H1 (cell line): ENCODE results near the gene PEX5L. TPM values are rescaled to one million over a fixed set of nuclear protein-coding genes. Genes with fewer than 3 reads are reported as not detected.

Experiments
- CTCF ChIA-PET: fragments of 300-600 bp; sonication (Branson Sonifier 250); formaldehyde crosslinking; loops from one replicate; lab custom pipeline; 2021; ENCODE audit not compliant: partially characterized antibody; lab: Charles Lee
- POLR2A ChIA-PET: fragments of 300-600 bp; sonication (Branson Sonifier 250); formaldehyde crosslinking; loops from one replicate; lab custom pipeline; 2021; ENCODE audit warnings: inconsistent platforms; ENCODE audit not compliant: partially characterized antibody; lab: Charles Lee
- DNase-seq, 2 experiments: peaks; one replicate each; pipeline versions ENCODE4 v3.0.0 to v3.0.0-alpha.2; 2010 to 2022; ENCODE audit warnings: low spot score in 2 of 2, low read depth in 1 of 2, mixed read lengths in 1 of 2
- FAIRE-seq: peaks from 2 replicates; lab custom pipeline; 2011; peaks lifted over from hg19 to GRCh38; lab: Jason Lieb, UNC
- H2AFZ ChIP-seq: 2 replicates; pipeline ENCODE4 v1.8.1; 2012; ENCODE audit warnings: low read length, inconsistent platforms
- H2AK5ac ChIP-seq: 2 replicates; pipeline ENCODE4 v1.6.1; 2013; ENCODE audit warnings: low read depth, low read length
- H2BK120ac ChIP-seq: replicated peaks from 2 replicates; pipeline ENCODE3; 2013; ENCODE audit warnings: low read depth, low read length, inconsistent platforms
- H2BK12ac ChIP-seq: 2 replicates; pipeline ENCODE4 v1.6.1; 2013; ENCODE audit warnings: low read depth, low read length
- H2BK15ac ChIP-seq: 2 replicates; pipeline ENCODE4 v1.6.1; 2013; ENCODE audit warnings: low read length
- H2BK20ac ChIP-seq: 2 replicates; pipeline ENCODE4 v1.6.1; 2013; ENCODE audit warnings: low read length
- H2BK5ac ChIP-seq: 2 replicates; pipeline ENCODE4 v1.6.1; 2013; ENCODE audit warnings: low read depth, low read length
- H3K14ac ChIP-seq: 2 replicates; pipeline ENCODE4 v1.6.1; 2013; ENCODE audit warnings: inconsistent platforms; ENCODE audit not compliant: insufficient read length
- H3K18ac ChIP-seq: 2 replicates; pipeline ENCODE4 v1.6.1; 2013; ENCODE audit warnings: low read length; ENCODE audit errors: extremely low read depth
- H3K23ac ChIP-seq: 2 replicates; pipeline ENCODE4 v1.6.1; 2013; ENCODE audit warnings: inconsistent platforms; ENCODE audit not compliant: insufficient read length
- H3K23me2 ChIP-seq: 2 replicates; pipeline ENCODE4 v1.6.1; 2013; ENCODE audit warnings: low read depth, low read length
- H3K27ac ChIP-seq: 2 replicates; pipeline ENCODE4 v1.6.1; 2011; ENCODE audit warnings: low read depth, low read length, inconsistent platforms
- H3K27me3 ChIP-seq, 4 experiments: replicated peaks in 1 of 4; 1 replicate in 1 of 4; 2 replicates in 3 of 4; pipeline versions ENCODE4 v1.6.1 to v1.8.1; 2011 to 2013; ENCODE audit warnings: low read length in 3 of 4, mild to moderate bottlenecking in 3 of 4, inconsistent platforms in 2 of 4, mixed read lengths in 2 of 4, moderate library complexity in 1 of 4; ENCODE audit not compliant: control insufficient read depth in 3 of 4, insufficient read depth in 3 of 4; ENCODE audit errors: extremely low read depth in 1 of 4
- H3K36me3 ChIP-seq, 4 experiments: 2 replicates each; pipeline versions ENCODE4 v1.6.1 to v1.8.1; 2011 to 2013; ENCODE audit warnings: mild to moderate bottlenecking in 4 of 4, low read length in 3 of 4, moderate library complexity in 2 of 4, control low read depth in 1 of 4, inconsistent platforms in 1 of 4; ENCODE audit not compliant: insufficient read depth in 4 of 4, control insufficient read depth in 2 of 4
- H3K4ac ChIP-seq: replicated peaks from 2 replicates; pipeline ENCODE3; 2013; ENCODE audit warnings: low read length, low read depth, mixed read lengths, inconsistent platforms; ENCODE audit not compliant: insufficient read length
- H3K4me1 ChIP-seq, 4 experiments: replicated peaks in 1 of 4; 1 replicate in 1 of 4; 2 replicates in 3 of 4; pipeline versions ENCODE4 v1.6.1 to v1.8.1; 2011 to 2013; ENCODE audit warnings: low read length in 3 of 4, inconsistent platforms in 2 of 4, mixed read lengths in 1 of 4; ENCODE audit not compliant: insufficient read depth in 4 of 4, control insufficient read depth in 3 of 4
- H3K4me2 ChIP-seq, 2 experiments: 2 replicates each; pipeline versions ENCODE4 v1.6.1 to v1.8.1; 2011 to 2013; ENCODE audit warnings: low read depth in 2 of 2, low read length in 2 of 2, control low read depth in 1 of 2, inconsistent platforms in 1 of 2, mild to moderate bottlenecking in 1 of 2; ENCODE audit not compliant: insufficient read depth in 1 of 2
- H3K4me3 ChIP-seq, 4 experiments: fragments of 200-600, 300-600 bp in 1 of 4; sonication (generic), shearing (Covaris generic), sonication (Bioruptor Twin) in 1 of 4; 2 replicates each; pipeline versions ENCODE4 v1.5.1 to v1.8.1; 2011 to 2016; ENCODE audit warnings: low read length in 4 of 4, low read depth in 3 of 4, control low read depth in 2 of 4, inconsistent platforms in 2 of 4, mild to moderate bottlenecking in 2 of 4, mixed read lengths in 1 of 4, moderate library complexity in 1 of 4; ENCODE audit not compliant: insufficient read depth in 2 of 4; ENCODE audit errors: extremely low read depth in 1 of 4
- H3K56ac ChIP-seq: replicated peaks from 2 replicates; pipeline ENCODE3; 2013; ENCODE audit warnings: low read depth, mild to moderate bottlenecking, mixed read lengths, low read length, inconsistent platforms; ENCODE audit not compliant: insufficient read length
- H3K79me1 ChIP-seq: 2 replicates; pipeline ENCODE4 v1.6.1; 2013; ENCODE audit warnings: low read depth, low read length, control low read depth
- H3K79me2 ChIP-seq, 2 experiments: 2 replicates each; pipeline versions ENCODE4 v1.6.1 to v1.8.1; 2012 to 2013; ENCODE audit warnings: low read length in 2 of 2, mild to moderate bottlenecking in 2 of 2, inconsistent platforms in 1 of 2; ENCODE audit not compliant: insufficient read depth in 2 of 2, control insufficient read depth in 1 of 2
- H3K9ac ChIP-seq, 4 experiments: replicated peaks in 1 of 4; 1 replicate in 1 of 4; 2 replicates in 3 of 4; pipeline versions ENCODE4 v1.6.1 to v1.8.1; 2011 to 2013; ENCODE audit warnings: low read depth in 3 of 4, low read length in 3 of 4, control low read depth in 2 of 4, mild to moderate bottlenecking in 2 of 4, moderate library complexity in 2 of 4, inconsistent platforms in 1 of 4; ENCODE audit errors: extremely low read depth in 1 of 4
- H3K9me3 ChIP-seq, 2 experiments: 2 replicates each; pipeline versions ENCODE4 v1.6.1 to v1.8.1; 2012 to 2013; ENCODE audit warnings: mild to moderate bottlenecking in 2 of 2, moderate library complexity in 2 of 2, control low read depth in 1 of 2, inconsistent platforms in 1 of 2, low read depth in 1 of 2, low read length in 1 of 2, mixed read lengths in 1 of 2; ENCODE audit not compliant: insufficient read depth in 2 of 2
- H4K20me1 ChIP-seq, 2 experiments: replicated peaks in 1 of 2; 2 replicates each; pipeline versions ENCODE3 to v1.8.1; 2011 to 2013; ENCODE audit warnings: inconsistent platforms in 2 of 2, low read length in 2 of 2, mild to moderate bottlenecking in 1 of 2; ENCODE audit not compliant: insufficient read depth in 2 of 2, control insufficient read depth in 1 of 2
- H4K5ac ChIP-seq: 2 replicates; pipeline ENCODE4 v1.6.1; 2013; ENCODE audit warnings: low read length, low read depth, mixed read lengths, inconsistent platforms; ENCODE audit not compliant: insufficient read length
- H4K8ac ChIP-seq: 2 replicates; pipeline ENCODE4 v1.8.0; 2013; ENCODE audit warnings: mild to moderate bottlenecking, moderate library complexity, low read length, inconsistent platforms; ENCODE audit not compliant: insufficient read depth; ENCODE audit errors: extremely low read depth
- H4K91ac ChIP-seq: replicated peaks from 2 replicates; pipeline ENCODE3; 2013; ENCODE audit warnings: low read length, mixed read lengths, inconsistent platforms; ENCODE audit not compliant: insufficient read length
- EZH2 ChIP-seq: fragments of 200-600 bp; sonication (generic); IDR thresholded peaks from 2 replicates; pipeline ENCODE4 v1.7.1; 2012; ENCODE audit warnings: low read depth, mild to moderate bottlenecking, moderate library complexity, low read length, inconsistent platforms; ENCODE audit not compliant: severe bottlenecking
- RAD21 ChIP-seq, 2 experiments: IDR thresholded peaks in 1 of 2; conservative IDR thresholded peaks in 1 of 2; 2 replicates each; pipeline ENCODE4 v1.6.1; 2011; ENCODE audit warnings: low read depth in 2 of 2, low read length in 2 of 2, improper control_type of control experiment in 1 of 2, inconsistent platforms in 1 of 2, mild to moderate bottlenecking in 1 of 2, moderate library complexity in 1 of 2
- WGBS, 2 experiments: shearing (Covaris generic) in 1 of 2; methylation state at CpG; one replicate each; pipeline versions ENCODE4 v1.1.6 to v1.1.7; 2013 to 2015; ENCODE audit warnings: low lambda C conversion rate in 2 of 2, mixed read lengths in 2 of 2, inconsistent platforms in 1 of 2, low coverage in 1 of 2, missing lambda C conversion rate in 1 of 2; ENCODE audit not compliant: insufficient replicate concordance in 2 of 2, insufficient coverage in 1 of 2, insufficient read length in 1 of 2; ENCODE audit errors: extremely low coverage in 1 of 2, missing lambda C conversion rate in 1 of 2; 5-methylcytosine and 5-hydroxymethylcytosine counted together
- polyA plus RNA-seq, 7 experiments: library from polyadenylated mRNA; depleted of rRNA in 3 of 7; stranded (reverse) in 5 of 7; unstranded in 2 of 7; fragments of >200 nt in 5 of 7; fragments of 200-250 nt in 2 of 7; gene quantifications; 1 replicate in 5 of 7; 2 replicates in 1 of 7; 4 replicates in 1 of 7; pipeline versions ENCODE4 v1.2.1 to v1.2.3, GENCODE V29; 2011 to 2013; ENCODE audit warnings: missing spikeins in 2 of 7, mixed read lengths in 2 of 7
- total RNA-seq: library from RNA; stranded (reverse); fragmentation: NEBNext Ultra II Directional; extraction: Animal tissue kit (Norgen Biotek cat#: 25700); gene quantifications from 2 replicates; pipeline ENCODE4 v1.2.1, GENCODE V29; 2021
- TF ChIP-seq, protein P1 (sequence below), 3 experiments: IDR thresholded peaks; 1 replicate in 2 of 3; 2 replicates in 1 of 3; pipeline versions ENCODE4 v1.5.1 to v1.6.1; 2011; ENCODE audit warnings: low read length in 3 of 3, mild to moderate bottlenecking in 3 of 3, inconsistent platforms in 2 of 3, low read depth in 1 of 3, moderate library complexity in 1 of 3; ENCODE audit not compliant: insufficient read depth in 1 of 3; ENCODE audit errors: control extremely low read depth in 1 of 3

Gene PEX5L
- total and polyA plus RNA-seq, 2 of the 8 experiments (the other 6 are each of a cell fraction or from before 2014, with no cell fraction given) = 0.80 to 4.2 TPM

DNA sequence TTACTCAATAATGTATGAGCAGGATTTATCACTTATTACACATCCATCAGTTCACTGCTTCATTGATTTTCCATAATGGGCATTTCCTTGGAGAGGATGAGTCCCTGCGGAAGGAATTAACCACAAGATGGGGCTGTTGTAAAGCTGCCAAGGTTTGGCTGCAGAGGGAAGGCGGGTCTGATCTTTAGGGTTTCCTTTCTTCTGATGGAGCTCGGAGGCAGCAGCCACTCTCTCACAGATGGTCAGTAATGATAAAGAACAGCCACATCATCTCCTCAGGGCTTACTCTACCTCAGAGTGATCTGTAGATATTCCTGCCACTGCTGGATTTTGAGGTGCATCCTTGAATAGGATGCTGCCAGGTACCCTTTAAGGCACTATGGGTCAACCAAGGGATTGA, 268.7 kb downstream of the PEX5L start:
- ChIA-PET CTCF (interaction anchor here (0.6 to 2.3 kb wide), 32 partner anchors 10 to 910 kb away, joined by 3 to 16 read pairs (median 4); partner anchors contain the start of gene TTC14), POLR2A (no interaction called here)
- Histone ChIP-seq H4K8ac (no peak overlapping the region), H3K36me3 (peaks cover 3 to 22% (median 14%) of the 10 kb centered on the region in 4 experiments; a peak in 6 of 8 replicates), H3K14ac (no peak overlapping the region), H2BK12ac (no peak overlapping the region), H3K23ac (no peak overlapping the region), H3K23me2 (no peaks in the 10 kb centered on the region), H3K27me3 (no peaks in the 10 kb centered on the region), H3K4me1 (peaks cover 1 to 13% (median 3%) of the 10 kb centered on the region in 4 experiments; a peak in 6 of 7 replicates), H3K4me3 (no peak overlapping the region), H2BK15ac (no peak overlapping the region), H3K4me2 (no peak overlapping the region), H3K56ac (no peak overlapping the region), H4K20me1 (no peaks in the 10 kb centered on the region), H2BK5ac (no peak overlapping the region), H2AFZ (no peak overlapping the region), H4K5ac (no peak overlapping the region), H2BK120ac (no peak overlapping the region), H3K27ac (no peak overlapping the region), H3K79me1 (no peaks in the 10 kb centered on the region), H4K91ac (no peak overlapping the region), H3K9me3 (no peaks in the 10 kb centered on the region), H3K18ac (no peak overlapping the region), H2AK5ac (no peak overlapping the region), H2BK20ac (no peak overlapping the region), H3K9ac (no peak overlapping the region), H3K79me2 (no peaks in the 10 kb centered on the region), H3K4ac (no peak overlapping the region)
- 52% methylated on average over 3 of the region's 3 CpGs; no CpG with 5 or more reads in 1 of the 2 experiments for WGBS, 2 experiments
- TF ChIP-seq EZH2 (no peak), RAD21 (IDR thresholded peaks at IDR 0.05 in 1 of 2, conservative IDR thresholded peaks at IDR 0.05 in 1 of 2; ENCODE audit: low read depth in 2 of 2, low read length in 2 of 2) (peak; percentile 84 to 87)
- TF ChIP-seq, protein P1, sequence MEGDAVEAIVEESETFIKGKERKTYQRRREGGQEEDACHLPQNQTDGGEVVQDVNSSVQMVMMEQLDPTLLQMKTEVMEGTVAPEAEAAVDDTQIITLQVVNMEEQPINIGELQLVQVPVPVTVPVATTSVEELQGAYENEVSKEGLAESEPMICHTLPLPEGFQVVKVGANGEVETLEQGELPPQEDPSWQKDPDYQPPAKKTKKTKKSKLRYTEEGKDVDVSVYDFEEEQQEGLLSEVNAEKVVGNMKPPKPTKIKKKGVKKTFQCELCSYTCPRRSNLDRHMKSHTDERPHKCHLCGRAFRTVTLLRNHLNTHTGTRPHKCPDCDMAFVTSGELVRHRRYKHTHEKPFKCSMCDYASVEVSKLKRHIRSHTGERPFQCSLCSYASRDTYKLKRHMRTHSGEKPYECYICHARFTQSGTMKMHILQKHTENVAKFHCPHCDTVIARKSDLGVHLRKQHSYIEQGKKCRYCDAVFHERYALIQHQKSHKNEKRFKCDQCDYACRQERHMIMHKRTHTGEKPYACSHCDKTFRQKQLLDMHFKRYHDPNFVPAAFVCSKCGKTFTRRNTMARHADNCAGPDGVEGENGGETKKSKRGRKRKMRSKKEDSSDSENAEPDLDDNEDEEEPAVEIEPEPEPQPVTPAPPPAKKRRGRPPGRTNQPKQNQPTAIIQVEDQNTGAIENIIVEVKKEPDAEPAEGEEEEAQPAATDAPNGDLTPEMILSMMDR (IDR thresholded peaks at IDR 0.05; ENCODE audit: control extremely low read depth in 1 of 3, insufficient read depth in 1 of 3, low read depth in 1 of 3, low read length in 3 of 3) = peak; percentile 59 to 84 (median 72)
- DNase-seq = peak in 1 of 2 experiments; percentile 58
- FAIRE-seq = peak; percentile 80
